SK-N-SH (cell line): ENCODE results near the gene MAP3K5. TPM values are rescaled to one million over a fixed set of nuclear protein-coding genes. Genes with fewer than 3 reads are reported as not detected.

Source experiments
- CTCF ChIA-PET: fragments of 300-600, 350-600 bp; formaldehyde crosslinking; extraction: SDS; loops from one replicate; lab custom pipeline; 2021; lab: Yijun Ruan, JAX
- POLR2A ChIA-PET: fragments of 350-600 bp; sonication (Branson Sonifier 250); formaldehyde crosslinking; extraction: SDS; loops from one replicate; lab custom pipeline; 2020; ENCODE audit warnings: antibody characterized with exemption, inconsistent platforms; lab: Yijun Ruan, JAX
- DNase-seq: peaks from one replicate; pipeline ENCODE4 v3.0.0; 2012
- H2AFZ ChIP-seq: fragments of 200-600 bp; sonication (generic); 2 replicates; pipeline ENCODE4 v1.8.1; 2016; ENCODE audit warnings: antibody characterized with exemption, mild to moderate bottlenecking, low read depth
- H3F3A ChIP-seq: fragments of 200-600 bp; sonication (generic); replicated peaks from 2 replicates; pipeline ENCODE3; 2016; ENCODE audit warnings: antibody characterized with exemption, mild to moderate bottlenecking; ENCODE audit not compliant: insufficient read depth
- H3K27ac ChIP-seq, 2 experiments: fragments of 200-500 bp in 1 of 2; fragments of 200-600 bp in 1 of 2; sonication (Bioruptor generic) in 1 of 2; sonication (generic), shearing (Covaris generic) in 1 of 2; 2 replicates each; pipeline versions ENCODE4 v1.5.1 to v1.6.1; 2014 to 2016; ENCODE audit warnings: low read depth in 2 of 2, inconsistent platforms in 1 of 2, low read length in 1 of 2, mild to moderate bottlenecking in 1 of 2, mixed read lengths in 1 of 2
- H3K27me3 ChIP-seq: fragments of 200-600 bp; sonication (generic), shearing (Covaris generic); 2 replicates; pipeline ENCODE4 v1.6.1; 2016; ENCODE audit warnings: mixed run types; ENCODE audit not compliant: insufficient read depth
- H3K36me3 ChIP-seq, 2 experiments: fragments of 200-500 bp in 1 of 2; fragments of 200-600 bp in 1 of 2; sonication (Bioruptor generic) in 1 of 2; sonication (generic) in 1 of 2; replicated peaks in 1 of 2; 2 replicates each; pipeline versions ENCODE3 to v1.5.1; 2014 to 2016; ENCODE audit warnings: low read length in 1 of 2, mild to moderate bottlenecking in 1 of 2; ENCODE audit not compliant: insufficient read depth in 2 of 2, control insufficient read depth in 1 of 2
- H3K4me1 ChIP-seq, 2 experiments: fragments of 200-500 bp in 1 of 2; fragments of 200-600 bp in 1 of 2; sonication (Bioruptor generic) in 1 of 2; sonication (generic), shearing (Covaris generic) in 1 of 2; 2 replicates each; pipeline versions ENCODE4 v1.5.1 to v1.6.1; 2014 to 2016; ENCODE audit warnings: low read depth in 1 of 2, low read length in 1 of 2, mixed run types in 1 of 2; ENCODE audit not compliant: insufficient read depth in 2 of 2, control insufficient read depth in 1 of 2
- H3K4me2 ChIP-seq: fragments of 200-600 bp; sonication (generic), shearing (Covaris generic); 2 replicates; pipeline ENCODE4 v1.6.1; 2017; ENCODE audit warnings: mixed run types
- H3K4me3 ChIP-seq, 2 experiments: fragments of 200-500 bp in 1 of 2; fragments of 200-600 bp in 1 of 2; sonication (Bioruptor generic) in 1 of 2; sonication (generic), shearing (Covaris generic) in 1 of 2; 2 replicates each; pipeline versions ENCODE4 v1.5.1 to v1.8.1; 2014 to 2016; ENCODE audit warnings: low read depth in 2 of 2, inconsistent platforms in 1 of 2, low read length in 1 of 2, mild to moderate bottlenecking in 1 of 2, mixed read lengths in 1 of 2, moderate library complexity in 1 of 2
- H3K79me2 ChIP-seq: fragments of 200-600 bp; sonication (generic); 2 replicates; pipeline ENCODE4 v1.8.1; 2017; ENCODE audit warnings: mild to moderate bottlenecking; ENCODE audit not compliant: insufficient read depth
- H3K9ac ChIP-seq: fragments of 200-600 bp; sonication (generic); 2 replicates; pipeline ENCODE4 v1.6.1; 2017; ENCODE audit warnings: mixed run types
- H3K9me2 ChIP-seq: fragments of 200-600 bp; sonication (generic); 2 replicates; pipeline ENCODE4 v1.6.1; 2017; ENCODE audit warnings: mixed run types
- H3K9me3 ChIP-seq: fragments of 200-600 bp; sonication (generic); 2 replicates; pipeline ENCODE4 v1.6.1; 2017; ENCODE audit warnings: mixed run types, mild to moderate bottlenecking, moderate library complexity
- H4K20me1 ChIP-seq: fragments of 200-600 bp; sonication (generic); 2 replicates; pipeline ENCODE4 v1.6.1; 2017; ENCODE audit warnings: mild to moderate bottlenecking, mixed run types; ENCODE audit not compliant: insufficient read depth
- CHD2 ChIP-seq: fragments of 150-350 bp; IDR thresholded peaks from 2 replicates; pipeline ENCODE4 v1.6.1; 2018; ENCODE audit warnings: low read length; ENCODE audit not compliant: partially characterized antibody
- FOSL2 ChIP-seq: IDR thresholded peaks from 2 replicates; pipeline ENCODE4 v1.4.0; 2012; ENCODE audit warnings: low read depth, mild to moderate bottlenecking, moderate library complexity, borderline replicate concordance
- MEF2A ChIP-seq: IDR thresholded peaks from 2 replicates; pipeline ENCODE4 v1.4.0; 2012; ENCODE audit warnings: low read depth, borderline replicate concordance
- POLR2AphosphoS5 ChIP-seq: IDR thresholded peaks from 2 replicates; pipeline ENCODE4 v1.6.1; 2012; ENCODE audit warnings: low read depth, low read length
- RCOR1 ChIP-seq: fragments of 150-350 bp; IDR thresholded peaks from 2 replicates; pipeline ENCODE4 v1.6.1; 2017; ENCODE audit warnings: antibody characterized with exemption, low read length
- REST ChIP-seq: IDR thresholded peaks from 2 replicates; pipeline ENCODE4 v1.6.1; 2012; ENCODE audit warnings: mild to moderate bottlenecking, low read depth, low read length, moderate library complexity
- RFX5 ChIP-seq: IDR thresholded peaks from 2 replicates; pipeline ENCODE4 v1.6.1; 2012; ENCODE audit warnings: mild to moderate bottlenecking, improper control_type of control experiment, low read length
- RXRA ChIP-seq: IDR thresholded peaks from 2 replicates; pipeline ENCODE4 v1.4.0; 2012; ENCODE audit warnings: low read depth, mild to moderate bottlenecking, borderline replicate concordance
- USF1 ChIP-seq: IDR thresholded peaks from 2 replicates; pipeline ENCODE4 v1.4.0; 2012; ENCODE audit warnings: low read depth, borderline replicate concordance
- WGBS: methylation state at CpG from one replicate; pipeline ENCODE4 v1.1.6; 2017; ENCODE audit warnings: low lambda C conversion rate; 5-methylcytosine and 5-hydroxymethylcytosine counted together
- polyA plus RNA-seq, 3 experiments: library from polyadenylated mRNA; depleted of rRNA; stranded (reverse); fragments of >200 nt; gene quantifications; 2 replicates each; pipeline ENCODE4 v1.2.3, GENCODE V29; 2012

Gene MAP3K5
- polyA plus RNA-seq, 1 of the 3 experiments (the other 2 are of a cell fraction), result 1.4 TPM

GRCh38 chr6:136520517-136520916, 271.8 kb downstream of the MAP3K5 start:
- Histone ChIP-seq H3F3A (no peaks in the 10 kb centered on the region), H3K27me3 (no peaks in the 10 kb centered on the region), H3K27ac (no peak overlapping the region; a peak in 1 of 4 replicates), H3K9me3 (no peaks in the 10 kb centered on the region), H3K4me1 (peaks cover 0 to 20% of the 10 kb centered on the region in 2 experiments; a peak in 2 of 4 replicates), H3K4me3 (no peak overlapping the region), H2AFZ (no peak overlapping the region), H4K20me1 (no peaks in the 10 kb centered on the region), H3K36me3 (no peaks in the 10 kb centered on the region), H3K9ac (no peak overlapping the region), H3K79me2 (no peaks in the 10 kb centered on the region), H3K9me2 (no peaks in the 10 kb centered on the region), H3K4me2 (no peak overlapping the region)
- POLR2A ChIA-PET, result no interaction called here
- TF ChIP-seq CHD2, result no peak
- no peak for TF ChIP-seq USF1
- no peak for TF ChIP-seq MEF2A
- no peak for TF ChIP-seq RXRA
- TF ChIP-seq REST, result no peak
- TF ChIP-seq RCOR1, result no peak
- TF ChIP-seq FOSL2, result no peak
- DNase-seq, result no peak
- CTCF ChIA-PET, result no interaction called here
- WGBS, result 84% methylated on average over 3 of the region's 3 CpGs

- TF ChIP-seq RFX5 (no peak), POLR2AphosphoS5 (no peak), RXRA (no peak)
- no peaks in the 10 kb centered on the region for H3K9me2 ChIP-seq
- H3K27ac ChIP-seq, result no peak overlapping the region
- no peak overlapping the region for H3K4me3 ChIP-seq
- H3K4me1 ChIP-seq, result peaks cover 0 to 12% of the 10 kb centered on the region in 2 experiments; a peak in 2 of 4 replicates
- H3K9ac ChIP-seq, result no peak overlapping the region
- POLR2A ChIA-PET, result interaction anchor here (0.6 kb wide), 1 partner anchor 9 kb away, joined by 3 read pairs; no protein-coding TSS in a partner anchor
- no peaks in the 10 kb centered on the region for H3K79me2 ChIP-seq
- no peak overlapping the region for H3K4me2 ChIP-seq
- H3K9me3 ChIP-seq, result no peaks in the 10 kb centered on the region
- H3F3A ChIP-seq, result no peaks in the 10 kb centered on the region
- CTCF ChIA-PET, result interaction anchor here (1.4 kb wide), 1 partner anchor 96 kb away, joined by 3 read pairs; no protein-coding TSS in a partner anchor
- H2AFZ ChIP-seq, result no peak overlapping the region
- 67% methylated on average over 3 of the region's 3 CpGs for WGBS
- H3K27me3 ChIP-seq, result no peaks in the 10 kb centered on the region
- H4K20me1 ChIP-seq, result no peaks in the 10 kb centered on the region
- no peaks in the 10 kb centered on the region for H3K36me3 ChIP-seq
- no peak for DNase-seq
Measured at GRCh38 chr6:136517582-136517981, 274.7 kb downstream of the MAP3K5 start.
